ENCODE data around the gene NFATC2. TPM values are rescaled to one million over a fixed set of nuclear protein-coding genes. Genes with fewer than 3 reads are reported as not detected.

The NFATC2 gene
- total RNA-seq, 2 experiments from 2014 or later, result 32.5 to 33.2 TPM

GRCh38 chr20:51574248-51575033, 31.9 kb upstream of the NFATC2 start:
- Histone ChIP-seq H3K27ac (ENCODE audit: low read depth in 1 of 2, low read length in 2 of 2) (no peak overlapping the region), H3K4me3 (ENCODE audit: low read length) (no peak overlapping the region), H3K27me3 (ENCODE audit: control insufficient read depth in 1 of 2, insufficient read depth in 2 of 2, low read length in 2 of 2) (peaks cover 0 to 3% of the 10 kb centered on the region in 2 experiments), H3K9me3 (ENCODE audit: control insufficient read depth in 1 of 2, insufficient read depth in 1 of 2, low read length in 2 of 2) (no peaks in the 10 kb centered on the region), H3K4me1 (ENCODE audit: insufficient read depth, low read length) (no peaks in the 10 kb centered on the region), H3K36me3 (ENCODE audit: insufficient read depth, low read length) (no peaks in the 10 kb centered on the region)
- no peak for TF ChIP-seq CTCF (IDR thresholded peaks at IDR 0.05)
- no peaks in the 10 kb centered on the region for H3K36me3 Mint-ChIP-seq (ENCODE audit: low read depth)
- no peaks in the 10 kb centered on the region for H3K27me3 Mint-ChIP-seq
- CTCF ChIA-PET, result no interaction called here
- no peak for DNase-seq
- no peak for ATAC-seq (ENCODE audit: poor library complexity)
- intact Hi-C loops (cut with DNase I, micrococcal nuclease), result no loop called here
- no peak overlapping the region for H3K27ac Mint-ChIP-seq
- no peaks in the 10 kb centered on the region for H3K4me1 Mint-ChIP-seq (ENCODE audit: low read depth)
- no peaks in the 10 kb centered on the region for H3K9me3 Mint-ChIP-seq
- no peak overlapping the region for H3K4me3 Mint-ChIP-seq
- POLR2A ChIA-PET, result no interaction called here

- H3K4me3 ChIP-seq (ENCODE audit: low read length), result no peak overlapping the region
- peaks cover 0 to 3% of the 10 kb centered on the region in 2 experiments for H3K27me3 ChIP-seq (ENCODE audit: control insufficient read depth in 1 of 2, insufficient read depth in 2 of 2, low read length in 2 of 2)
- H3K4me3 Mint-ChIP-seq, result no peak overlapping the region
- ChIA-PET POLR2A (no interaction called here), CTCF (no interaction called here)
- H3K27me3 Mint-ChIP-seq, result no peaks in the 10 kb centered on the region
- H3K4me1 Mint-ChIP-seq (ENCODE audit: low read depth), result no peaks in the 10 kb centered on the region
- DNase-seq (no peak), ATAC-seq (ENCODE audit: poor library complexity) (no peak)
- H3K36me3 Mint-ChIP-seq (ENCODE audit: low read depth), result no peaks in the 10 kb centered on the region
- intact Hi-C loops (cut with DNase I, micrococcal nuclease), result no loop called here
- H3K27ac Mint-ChIP-seq, result no peak overlapping the region
- H3K9me3 ChIP-seq (ENCODE audit: control insufficient read depth in 1 of 2, insufficient read depth in 1 of 2, low read length in 2 of 2), result peaks cover 0 to 5% of the 10 kb centered on the region in 2 experiments
- H3K27ac ChIP-seq (ENCODE audit: low read depth in 1 of 2, low read length in 2 of 2), result no peak overlapping the region
- TF ChIP-seq CTCF (IDR thresholded peaks at IDR 0.05), result no peak
- peaks cover 2% of the 10 kb centered on the region for H3K9me3 Mint-ChIP-seq
- H3K36me3 ChIP-seq (ENCODE audit: insufficient read depth, low read length), result no peaks in the 10 kb centered on the region
- H3K4me1 ChIP-seq (ENCODE audit: insufficient read depth, low read length), result no peaks in the 10 kb centered on the region
These were observed 31.2 kb upstream of the NFATC2 start for GRCh38 chr20:51573576-51574243.

GRCh38 chr20:51571460-51571794, 28.9 kb upstream of the NFATC2 start:
- Mint-ChIP-seq H3K27me3 (peaks cover 7% of the 10 kb centered on the region), H3K4me3 (no peak overlapping the region), H3K36me3 (ENCODE audit: low read depth) (no peaks in the 10 kb centered on the region), H3K4me1 (ENCODE audit: low read depth) (no peaks in the 10 kb centered on the region), H3K9me3 (peaks cover 4% of the 10 kb centered on the region), H3K27ac (no peak overlapping the region)
- Histone ChIP-seq H3K4me3 (ENCODE audit: low read length) (no peak overlapping the region), H3K36me3 (ENCODE audit: insufficient read depth, low read length) (no peaks in the 10 kb centered on the region), H3K4me1 (ENCODE audit: insufficient read depth, low read length) (no peaks in the 10 kb centered on the region), H3K27me3 (ENCODE audit: control insufficient read depth in 1 of 2, insufficient read depth in 2 of 2, low read length in 2 of 2) (peaks cover 0 to 3% of the 10 kb centered on the region in 2 experiments), H3K9me3 (ENCODE audit: control insufficient read depth in 1 of 2, insufficient read depth in 1 of 2, low read length in 2 of 2) (peaks cover 0 to 5% of the 10 kb centered on the region in 2 experiments), H3K27ac (ENCODE audit: low read depth in 1 of 2, low read length in 2 of 2) (no peak overlapping the region)
- ATAC-seq (ENCODE audit: poor library complexity) (no peak), DNase-seq (no peak)
- POLR2A ChIA-PET, result no interaction called here
- intact Hi-C loops (cut with DNase I, micrococcal nuclease), result no loop called here
- TF ChIP-seq CTCF (IDR thresholded peaks at IDR 0.05), result no peak
- CTCF ChIA-PET, result no interaction called here
